HEK293 (cell line): ENCODE data around the gene FKBP5.

Source experiments
- ZNF433 ChIP-seq: fragments of 450-650 bp; formaldehyde crosslinking; IDR thresholded peaks from 2 replicates; pipeline ENCODE4 v1.5.1; 2016; ENCODE audit warnings: missing biosample characterization, missing genetic modification characterization, low read depth
- ZNF596 ChIP-seq: fragments of 450-650 bp; IDR thresholded peaks from 2 replicates; pipeline ENCODE4 v1.5.0; 2018; ENCODE audit warnings: missing biosample characterization, mild to moderate bottlenecking, missing genetic modification characterization, moderate library complexity
- TF ChIP-seq, protein P1 (sequence below): sonication (generic); formaldehyde crosslinking; IDR thresholded peaks from 2 replicates; pipeline ENCODE4 v1.8.1; 2022; ENCODE audit warnings: mild to moderate bottlenecking, moderate library complexity, missing genetic modification reagents
- TF ChIP-seq, protein P2 (sequence below): fragments of 450-650 bp; formaldehyde crosslinking; IDR thresholded peaks from 2 replicates; pipeline ENCODE4 v1.5.1; 2016; ENCODE audit warnings: missing biosample characterization, missing genetic modification characterization
- TF ChIP-seq, protein P3 (sequence below): fragments of 450-650 bp; formaldehyde crosslinking; IDR thresholded peaks from 2 replicates; pipeline ENCODE4 v1.5.1; 2016; ENCODE audit warnings: missing biosample characterization, missing genetic modification characterization

DNA sequence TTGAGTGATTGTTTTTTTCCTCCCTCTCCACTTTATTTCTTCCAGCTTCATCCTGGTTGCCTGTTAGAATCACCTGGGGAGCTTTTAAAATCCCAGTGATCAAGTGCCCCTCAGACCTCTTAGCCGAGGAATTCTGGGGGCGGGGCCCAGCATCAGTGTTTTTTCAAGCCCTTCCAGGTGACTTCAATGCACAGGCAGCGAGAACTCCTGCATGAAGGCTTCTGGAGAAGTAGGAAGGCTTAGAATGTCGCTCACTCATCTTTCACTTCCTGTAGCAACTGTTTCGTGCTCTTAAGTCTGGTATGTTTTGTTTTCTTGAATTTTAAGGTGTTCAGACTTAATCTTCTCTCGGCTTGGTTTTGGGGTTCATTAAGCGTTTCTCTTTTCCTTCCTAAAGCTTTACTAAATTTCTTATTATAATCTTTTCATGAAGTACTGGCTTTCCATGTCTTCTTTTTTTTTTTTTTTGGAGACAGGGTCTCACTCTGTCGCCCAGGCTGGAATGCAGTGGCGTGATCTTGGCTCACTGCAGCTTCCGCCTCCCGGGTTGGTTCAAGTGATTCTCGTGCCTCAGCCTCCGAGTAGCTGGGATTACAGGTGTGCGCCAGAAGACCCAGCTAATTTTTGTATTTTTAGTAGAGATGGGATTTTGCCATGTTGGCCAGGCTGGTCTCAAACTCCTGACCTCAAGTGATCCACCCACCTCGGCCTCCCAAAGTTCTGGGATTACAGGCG, 145.1 kb downstream of the FKBP5 start:
- no peak for TF ChIP-seq ZNF433
- TF ChIP-seq, protein P1, sequence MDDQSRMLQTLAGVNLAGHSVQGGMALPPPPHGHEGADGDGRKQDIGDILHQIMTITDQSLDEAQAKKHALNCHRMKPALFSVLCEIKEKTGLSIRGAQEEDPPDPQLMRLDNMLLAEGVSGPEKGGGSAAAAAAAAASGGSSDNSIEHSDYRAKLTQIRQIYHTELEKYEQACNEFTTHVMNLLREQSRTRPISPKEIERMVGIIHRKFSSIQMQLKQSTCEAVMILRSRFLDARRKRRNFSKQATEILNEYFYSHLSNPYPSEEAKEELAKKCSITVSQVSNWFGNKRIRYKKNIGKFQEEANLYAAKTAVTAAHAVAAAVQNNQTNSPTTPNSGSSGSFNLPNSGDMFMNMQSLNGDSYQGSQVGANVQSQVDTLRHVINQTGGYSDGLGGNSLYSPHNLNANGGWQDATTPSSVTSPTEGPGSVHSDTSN (CRISPR knock-in tag): no peak
- TF ChIP-seq, protein P2, sequence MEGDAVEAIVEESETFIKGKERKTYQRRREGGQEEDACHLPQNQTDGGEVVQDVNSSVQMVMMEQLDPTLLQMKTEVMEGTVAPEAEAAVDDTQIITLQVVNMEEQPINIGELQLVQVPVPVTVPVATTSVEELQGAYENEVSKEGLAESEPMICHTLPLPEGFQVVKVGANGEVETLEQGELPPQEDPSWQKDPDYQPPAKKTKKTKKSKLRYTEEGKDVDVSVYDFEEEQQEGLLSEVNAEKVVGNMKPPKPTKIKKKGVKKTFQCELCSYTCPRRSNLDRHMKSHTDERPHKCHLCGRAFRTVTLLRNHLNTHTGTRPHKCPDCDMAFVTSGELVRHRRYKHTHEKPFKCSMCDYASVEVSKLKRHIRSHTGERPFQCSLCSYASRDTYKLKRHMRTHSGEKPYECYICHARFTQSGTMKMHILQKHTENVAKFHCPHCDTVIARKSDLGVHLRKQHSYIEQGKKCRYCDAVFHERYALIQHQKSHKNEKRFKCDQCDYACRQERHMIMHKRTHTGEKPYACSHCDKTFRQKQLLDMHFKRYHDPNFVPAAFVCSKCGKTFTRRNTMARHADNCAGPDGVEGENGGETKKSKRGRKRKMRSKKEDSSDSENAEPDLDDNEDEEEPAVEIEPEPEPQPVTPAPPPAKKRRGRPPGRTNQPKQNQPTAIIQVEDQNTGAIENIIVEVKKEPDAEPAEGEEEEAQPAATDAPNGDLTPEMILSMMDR (tag by site-specific recombination): no peak
- TF ChIP-seq, protein P3, sequence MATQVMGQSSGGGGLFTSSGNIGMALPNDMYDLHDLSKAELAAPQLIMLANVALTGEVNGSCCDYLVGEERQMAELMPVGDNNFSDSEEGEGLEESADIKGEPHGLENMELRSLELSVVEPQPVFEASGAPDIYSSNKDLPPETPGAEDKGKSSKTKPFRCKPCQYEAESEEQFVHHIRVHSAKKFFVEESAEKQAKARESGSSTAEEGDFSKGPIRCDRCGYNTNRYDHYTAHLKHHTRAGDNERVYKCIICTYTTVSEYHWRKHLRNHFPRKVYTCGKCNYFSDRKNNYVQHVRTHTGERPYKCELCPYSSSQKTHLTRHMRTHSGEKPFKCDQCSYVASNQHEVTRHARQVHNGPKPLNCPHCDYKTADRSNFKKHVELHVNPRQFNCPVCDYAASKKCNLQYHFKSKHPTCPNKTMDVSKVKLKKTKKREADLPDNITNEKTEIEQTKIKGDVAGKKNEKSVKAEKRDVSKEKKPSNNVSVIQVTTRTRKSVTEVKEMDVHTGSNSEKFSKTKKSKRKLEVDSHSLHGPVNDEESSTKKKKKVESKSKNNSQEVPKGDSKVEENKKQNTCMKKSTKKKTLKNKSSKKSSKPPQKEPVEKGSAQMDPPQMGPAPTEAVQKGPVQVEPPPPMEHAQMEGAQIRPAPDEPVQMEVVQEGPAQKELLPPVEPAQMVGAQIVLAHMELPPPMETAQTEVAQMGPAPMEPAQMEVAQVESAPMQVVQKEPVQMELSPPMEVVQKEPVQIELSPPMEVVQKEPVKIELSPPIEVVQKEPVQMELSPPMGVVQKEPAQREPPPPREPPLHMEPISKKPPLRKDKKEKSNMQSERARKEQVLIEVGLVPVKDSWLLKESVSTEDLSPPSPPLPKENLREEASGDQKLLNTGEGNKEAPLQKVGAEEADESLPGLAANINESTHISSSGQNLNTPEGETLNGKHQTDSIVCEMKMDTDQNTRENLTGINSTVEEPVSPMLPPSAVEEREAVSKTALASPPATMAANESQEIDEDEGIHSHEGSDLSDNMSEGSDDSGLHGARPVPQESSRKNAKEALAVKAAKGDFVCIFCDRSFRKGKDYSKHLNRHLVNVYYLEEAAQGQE (tag by site-specific recombination): no peak
- TF ChIP-seq ZNF596 (tag by site-specific recombination): no peak
